Ishikawa (cell line): Measurements from ENCODE around the gene DIAPH2.

ENCODE experiments used
- CEBPB ChIP-seq: IDR thresholded peaks from 2 replicates; pipeline ENCODE4 v1.6.1; 2012
- CREB1 ChIP-seq: IDR thresholded peaks from 2 replicates; pipeline ENCODE4 v1.6.1; 2012; ENCODE audit warnings: low read depth
- EGR1 ChIP-seq: IDR thresholded peaks from 2 replicates; pipeline ENCODE4 v1.6.1; 2012
- EP300 ChIP-seq: IDR thresholded peaks from 2 replicates; pipeline ENCODE4 v1.6.1; 2012; ENCODE audit warnings: borderline replicate concordance
- FOXM1 ChIP-seq: IDR thresholded peaks from 2 replicates; pipeline ENCODE4 v1.6.1; 2012; ENCODE audit warnings: low read depth, borderline replicate concordance
- NFIC ChIP-seq: IDR thresholded peaks from 2 replicates; pipeline ENCODE4 v1.6.1; 2012
- RAD21 ChIP-seq: IDR thresholded peaks from 2 replicates; pipeline ENCODE4 v1.6.1; 2012; ENCODE audit warnings: low read depth
- REST ChIP-seq: IDR thresholded peaks from 2 replicates; pipeline ENCODE4 v1.6.1; 2012; ENCODE audit warnings: low read depth, mild to moderate bottlenecking
- TAF1 ChIP-seq: IDR thresholded peaks from 2 replicates; pipeline ENCODE4 v1.6.1; 2012; ENCODE audit warnings: low read depth, mild to moderate bottlenecking
- TCF12 ChIP-seq: IDR thresholded peaks from 2 replicates; pipeline ENCODE4 v1.6.1; 2012; ENCODE audit warnings: low read depth
- TEAD4 ChIP-seq: IDR thresholded peaks from 2 replicates; pipeline ENCODE4 v1.6.1; 2012
- USF1 ChIP-seq: IDR thresholded peaks from 2 replicates; pipeline ENCODE4 v1.6.1; 2012
- YY1 ChIP-seq: IDR thresholded peaks from 2 replicates; pipeline ENCODE4 v1.6.1; 2012; ENCODE audit warnings: low read depth
- ZBTB7A ChIP-seq: IDR thresholded peaks from 2 replicates; pipeline ENCODE4 v1.6.1; 2012; ENCODE audit warnings: low read depth
- TF ChIP-seq, protein P1 (sequence below): IDR thresholded peaks from 2 replicates; pipeline ENCODE4 v1.6.1; 2012

DIAPH2 gene

GRCh38 chrX:97330151-97330550, 645.5 kb downstream of the DIAPH2 start:
- TF ChIP-seq CREB1 (no peak), NFIC (no peak), YY1 (no peak), REST (no peak), TCF12 (no peak), USF1 (no peak), CEBPB (no peak), TAF1 (no peak), FOXM1 (no peak), ZBTB7A (no peak), EP300 (no peak), TEAD4 (no peak), RAD21 (no peak), EGR1 (no peak)
- TF ChIP-seq, protein P1, sequence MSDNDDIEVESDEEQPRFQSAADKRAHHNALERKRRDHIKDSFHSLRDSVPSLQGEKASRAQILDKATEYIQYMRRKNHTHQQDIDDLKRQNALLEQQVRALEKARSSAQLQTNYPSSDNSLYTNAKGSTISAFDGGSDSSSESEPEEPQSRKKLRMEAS, result no peak

- no peak for TF ChIP-seq TAF1
- no peak for TF ChIP-seq TCF12
Observed at GRCh38 chrX:97332963-97333362, 648.3 kb downstream of the DIAPH2 start.

DNA sequence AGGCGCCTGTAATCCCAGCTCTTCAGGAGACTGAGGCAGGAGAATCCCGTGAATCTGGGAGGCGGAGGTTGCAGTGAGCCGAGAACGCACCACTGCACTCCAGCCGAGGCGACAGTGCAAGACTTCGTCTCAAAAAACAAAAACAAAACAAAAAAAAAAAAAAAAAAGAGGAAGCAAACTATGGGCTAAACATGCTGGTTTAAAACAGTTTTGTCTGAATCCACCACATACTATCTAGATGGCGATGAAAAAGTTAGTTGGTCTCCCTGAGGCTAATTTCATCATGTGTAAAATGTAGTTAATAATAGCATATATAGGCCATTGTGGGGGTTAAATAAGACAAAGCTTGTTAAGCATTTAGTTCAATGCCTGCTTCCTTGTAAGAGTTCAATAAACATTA, 650.2 kb downstream of the DIAPH2 start:
- TF ChIP-seq TCF12 (no peak), TAF1 (no peak), EP300 (no peak), NFIC (no peak), USF1 (no peak), CREB1 (no peak), YY1 (no peak), ZBTB7A (no peak), FOXM1 (no peak), TEAD4 (no peak), REST (no peak), CEBPB (no peak)
- TF ChIP-seq, protein P1, result no peak

DNA sequence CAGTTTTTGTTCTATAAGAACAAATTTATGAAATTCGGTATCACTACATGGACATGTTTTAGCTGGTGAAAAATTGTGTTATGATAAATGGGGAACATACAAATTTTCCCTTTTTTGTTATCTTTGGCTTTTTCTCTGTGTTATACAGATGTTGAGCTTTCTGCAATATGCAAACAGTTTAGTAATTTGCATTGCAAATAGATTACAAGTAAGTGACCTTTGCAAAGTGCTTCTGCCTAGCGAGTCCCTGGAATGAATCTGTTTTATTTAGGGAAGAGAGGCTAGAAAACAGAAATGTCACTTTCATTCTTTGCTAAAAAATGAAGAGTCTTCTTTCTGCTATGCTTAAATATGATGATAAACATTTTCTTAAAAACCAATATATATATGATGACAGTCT, 660.1 kb downstream of the DIAPH2 start:
- no peak for TF ChIP-seq YY1
- TF ChIP-seq EP300, result no peak
- TF ChIP-seq USF1, result no peak
- TF ChIP-seq, protein P1, result no peak

GRCh38 chrX:97358941-97359340, 674.3 kb downstream of the DIAPH2 start:
- TF ChIP-seq FOXM1, result no peak

- TF ChIP-seq FOXM1 (no peak), TAF1 (no peak), NFIC (no peak), REST (no peak), CREB1 (no peak), EGR1 (no peak), CEBPB (no peak), EP300 (no peak), TEAD4 (no peak), TCF12 (no peak), RAD21 (no peak), USF1 (no peak), ZBTB7A (no peak), YY1 (no peak)
- TF ChIP-seq, protein P1, result no peak
Observed at GRCh38 chrX:97363843-97364242, 679.2 kb downstream of the DIAPH2 start.
